HL-60 (cell line): ENCODE measurements around the gene MYPN.

Source experiments
- GABPA ChIP-seq: IDR thresholded peaks from 2 replicates; pipeline ENCODE4 v1.6.1; 2012; ENCODE audit warnings: low read depth
- POLR2AphosphoS5 ChIP-seq: IDR thresholded peaks from 2 replicates; pipeline ENCODE4 v1.6.1; 2012; ENCODE audit warnings: low read depth
- TF ChIP-seq, protein P1 (sequence below): IDR thresholded peaks from one replicate; pipeline ENCODE4 v1.5.1; 2011; ENCODE audit warnings: low read length, control low read depth, inconsistent platforms; ENCODE audit not compliant: insufficient read depth
- TF ChIP-seq, protein P2 (sequence below): IDR thresholded peaks from 2 replicates; pipeline ENCODE4 v1.6.1; 2012; ENCODE audit warnings: low read depth; ENCODE audit not compliant: insufficient replicate concordance

DNA sequence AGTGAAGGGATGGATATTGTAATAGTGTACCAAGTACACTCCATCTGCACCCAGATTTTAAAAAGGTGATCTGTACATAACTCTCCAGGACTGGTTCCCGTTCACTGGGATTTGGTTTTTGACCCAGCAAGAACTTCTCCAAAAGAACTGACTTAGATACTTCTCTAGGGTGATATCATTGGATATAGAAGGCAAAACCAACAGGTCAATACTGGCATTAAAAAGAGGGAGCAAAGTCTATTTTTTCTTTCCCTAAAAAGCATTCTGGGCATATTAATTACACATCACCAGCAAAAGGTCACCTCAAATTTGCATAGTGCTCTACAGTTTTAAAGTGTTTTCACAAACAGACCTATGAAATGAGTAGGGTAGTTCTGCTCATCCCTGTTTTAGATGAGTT lies 3.5 kb downstream of the MYPN start:
- TF ChIP-seq, protein P1, sequence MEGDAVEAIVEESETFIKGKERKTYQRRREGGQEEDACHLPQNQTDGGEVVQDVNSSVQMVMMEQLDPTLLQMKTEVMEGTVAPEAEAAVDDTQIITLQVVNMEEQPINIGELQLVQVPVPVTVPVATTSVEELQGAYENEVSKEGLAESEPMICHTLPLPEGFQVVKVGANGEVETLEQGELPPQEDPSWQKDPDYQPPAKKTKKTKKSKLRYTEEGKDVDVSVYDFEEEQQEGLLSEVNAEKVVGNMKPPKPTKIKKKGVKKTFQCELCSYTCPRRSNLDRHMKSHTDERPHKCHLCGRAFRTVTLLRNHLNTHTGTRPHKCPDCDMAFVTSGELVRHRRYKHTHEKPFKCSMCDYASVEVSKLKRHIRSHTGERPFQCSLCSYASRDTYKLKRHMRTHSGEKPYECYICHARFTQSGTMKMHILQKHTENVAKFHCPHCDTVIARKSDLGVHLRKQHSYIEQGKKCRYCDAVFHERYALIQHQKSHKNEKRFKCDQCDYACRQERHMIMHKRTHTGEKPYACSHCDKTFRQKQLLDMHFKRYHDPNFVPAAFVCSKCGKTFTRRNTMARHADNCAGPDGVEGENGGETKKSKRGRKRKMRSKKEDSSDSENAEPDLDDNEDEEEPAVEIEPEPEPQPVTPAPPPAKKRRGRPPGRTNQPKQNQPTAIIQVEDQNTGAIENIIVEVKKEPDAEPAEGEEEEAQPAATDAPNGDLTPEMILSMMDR = no peak
- TF ChIP-seq POLR2AphosphoS5 (no peak), GABPA (no peak)
- TF ChIP-seq, protein P2, sequence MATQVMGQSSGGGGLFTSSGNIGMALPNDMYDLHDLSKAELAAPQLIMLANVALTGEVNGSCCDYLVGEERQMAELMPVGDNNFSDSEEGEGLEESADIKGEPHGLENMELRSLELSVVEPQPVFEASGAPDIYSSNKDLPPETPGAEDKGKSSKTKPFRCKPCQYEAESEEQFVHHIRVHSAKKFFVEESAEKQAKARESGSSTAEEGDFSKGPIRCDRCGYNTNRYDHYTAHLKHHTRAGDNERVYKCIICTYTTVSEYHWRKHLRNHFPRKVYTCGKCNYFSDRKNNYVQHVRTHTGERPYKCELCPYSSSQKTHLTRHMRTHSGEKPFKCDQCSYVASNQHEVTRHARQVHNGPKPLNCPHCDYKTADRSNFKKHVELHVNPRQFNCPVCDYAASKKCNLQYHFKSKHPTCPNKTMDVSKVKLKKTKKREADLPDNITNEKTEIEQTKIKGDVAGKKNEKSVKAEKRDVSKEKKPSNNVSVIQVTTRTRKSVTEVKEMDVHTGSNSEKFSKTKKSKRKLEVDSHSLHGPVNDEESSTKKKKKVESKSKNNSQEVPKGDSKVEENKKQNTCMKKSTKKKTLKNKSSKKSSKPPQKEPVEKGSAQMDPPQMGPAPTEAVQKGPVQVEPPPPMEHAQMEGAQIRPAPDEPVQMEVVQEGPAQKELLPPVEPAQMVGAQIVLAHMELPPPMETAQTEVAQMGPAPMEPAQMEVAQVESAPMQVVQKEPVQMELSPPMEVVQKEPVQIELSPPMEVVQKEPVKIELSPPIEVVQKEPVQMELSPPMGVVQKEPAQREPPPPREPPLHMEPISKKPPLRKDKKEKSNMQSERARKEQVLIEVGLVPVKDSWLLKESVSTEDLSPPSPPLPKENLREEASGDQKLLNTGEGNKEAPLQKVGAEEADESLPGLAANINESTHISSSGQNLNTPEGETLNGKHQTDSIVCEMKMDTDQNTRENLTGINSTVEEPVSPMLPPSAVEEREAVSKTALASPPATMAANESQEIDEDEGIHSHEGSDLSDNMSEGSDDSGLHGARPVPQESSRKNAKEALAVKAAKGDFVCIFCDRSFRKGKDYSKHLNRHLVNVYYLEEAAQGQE = no peak
